HG03045 (cell line): ENCODE results near the gene KBTBD12.

Experiments
- ATAC-seq: cut with Tn5 transposase; IDR thresholded peaks from one replicate; pipeline ENCODE4 v1.9.1; 2021; ENCODE audit warnings: mild to moderate bottlenecking, moderate library complexity; ENCODE audit not compliant: unreplicated experiment

The KBTBD12 gene

GRCh38 chr3:128009952-128010846 is 95.2 kb downstream of the KBTBD12 start:
- ATAC-seq, result no peak

- no peak for ATAC-seq
Measured at GRCh38 chr3:128011140-128011539, 96.1 kb downstream of the KBTBD12 start.

- ATAC-seq, result no peak
Measured at GRCh38 chr3:128012050-128012449, 97.0 kb downstream of the KBTBD12 start.

- ATAC-seq, result no peak
Measured at GRCh38 chr3:128014548-128014947, 99.5 kb downstream of the KBTBD12 start.

GRCh38 chr3:128016502-128016901 is 101.5 kb downstream of the KBTBD12 start:
- ATAC-seq, result no peak

GRCh38 chr3:128021768-128022372 is 106.8 kb downstream of the KBTBD12 start:
- ATAC-seq, result no peak

- ATAC-seq, result no peak
Measured at GRCh38 chr3:128033102-128033501, 118.1 kb downstream of the KBTBD12 start.

- no peak for ATAC-seq
Measured at GRCh38 chr3:128036119-128036518, 121.1 kb downstream of the KBTBD12 start.
